Kidney epithelial cell (primary cell): ENCODE results near the gene CNNM3. TPM values are rescaled to one million over a fixed set of nuclear protein-coding genes. Genes with fewer than 3 reads are reported as not detected.
"Not testable (repeated sequence)": the region's sequence is repeated elsewhere in the genome, so short reads cannot be mapped to it uniquely, and the experiment has no call there.

Experiments
- DNase-seq: peaks from one replicate; pipeline ENCODE4 v3.0.0-alpha.2; 2010; ENCODE audit warnings: low read depth
- H3K27me3 ChIP-seq: 2 replicates; pipeline ENCODE4 v1.6.0; 2011; ENCODE audit warnings: low read length; ENCODE audit not compliant: control insufficient read depth, insufficient read depth
- H3K36me3 ChIP-seq: 2 replicates; pipeline ENCODE4 v1.5.1; 2011; ENCODE audit warnings: low read length; ENCODE audit not compliant: control insufficient read depth, insufficient read depth
- H3K4me3 ChIP-seq: 2 replicates; pipeline ENCODE4 v1.5.1; 2011; ENCODE audit warnings: low read depth, mild to moderate bottlenecking, control low read depth, low read length
- total RNA-seq: library from RNA; depleted of rRNA; stranded (reverse); fragments of >200 nt; gene quantifications from 2 replicates; pipeline ENCODE4 v1.2.3, GENCODE V29; 2015
- TF ChIP-seq, protein P1 (sequence below): IDR thresholded peaks from 2 replicates; pipeline ENCODE4 v1.5.1; 2011; ENCODE audit warnings: mild to moderate bottlenecking, moderate library complexity, low read length, control low read depth, inconsistent platforms; ENCODE audit not compliant: insufficient read depth, poor library complexity, severe bottlenecking

The CNNM3 gene
- total RNA-seq, 1 donor from 2014 or later: 9.2 TPM

DNA sequence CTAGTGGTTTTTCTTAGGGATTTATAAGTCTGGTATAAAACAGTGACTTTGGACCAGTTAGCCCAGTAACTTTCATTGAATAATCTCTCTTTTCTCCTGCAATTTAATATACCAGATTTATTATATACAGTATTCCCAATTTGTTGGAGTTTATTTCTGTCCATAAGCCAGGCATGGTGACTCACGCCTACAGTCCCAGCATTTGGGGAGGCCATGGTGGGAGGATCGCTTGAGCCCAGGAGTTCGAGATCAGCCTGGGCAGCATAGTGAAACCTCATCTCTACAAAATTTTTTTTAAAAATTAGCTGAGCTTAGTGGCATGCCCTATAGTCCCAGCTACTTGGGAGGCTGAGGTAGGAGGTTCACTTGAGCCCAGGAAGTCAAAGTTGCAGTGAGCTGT is 28.7 kb upstream of the CNNM3 start:
- H3K27me3 ChIP-seq: no peaks in the 10 kb centered on the region
- no peaks in the 10 kb centered on the region for H3K36me3 ChIP-seq
- no peak for DNase-seq
- no peak overlapping the region for H3K4me3 ChIP-seq
- TF ChIP-seq, protein P1, sequence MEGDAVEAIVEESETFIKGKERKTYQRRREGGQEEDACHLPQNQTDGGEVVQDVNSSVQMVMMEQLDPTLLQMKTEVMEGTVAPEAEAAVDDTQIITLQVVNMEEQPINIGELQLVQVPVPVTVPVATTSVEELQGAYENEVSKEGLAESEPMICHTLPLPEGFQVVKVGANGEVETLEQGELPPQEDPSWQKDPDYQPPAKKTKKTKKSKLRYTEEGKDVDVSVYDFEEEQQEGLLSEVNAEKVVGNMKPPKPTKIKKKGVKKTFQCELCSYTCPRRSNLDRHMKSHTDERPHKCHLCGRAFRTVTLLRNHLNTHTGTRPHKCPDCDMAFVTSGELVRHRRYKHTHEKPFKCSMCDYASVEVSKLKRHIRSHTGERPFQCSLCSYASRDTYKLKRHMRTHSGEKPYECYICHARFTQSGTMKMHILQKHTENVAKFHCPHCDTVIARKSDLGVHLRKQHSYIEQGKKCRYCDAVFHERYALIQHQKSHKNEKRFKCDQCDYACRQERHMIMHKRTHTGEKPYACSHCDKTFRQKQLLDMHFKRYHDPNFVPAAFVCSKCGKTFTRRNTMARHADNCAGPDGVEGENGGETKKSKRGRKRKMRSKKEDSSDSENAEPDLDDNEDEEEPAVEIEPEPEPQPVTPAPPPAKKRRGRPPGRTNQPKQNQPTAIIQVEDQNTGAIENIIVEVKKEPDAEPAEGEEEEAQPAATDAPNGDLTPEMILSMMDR: no peak

DNA sequence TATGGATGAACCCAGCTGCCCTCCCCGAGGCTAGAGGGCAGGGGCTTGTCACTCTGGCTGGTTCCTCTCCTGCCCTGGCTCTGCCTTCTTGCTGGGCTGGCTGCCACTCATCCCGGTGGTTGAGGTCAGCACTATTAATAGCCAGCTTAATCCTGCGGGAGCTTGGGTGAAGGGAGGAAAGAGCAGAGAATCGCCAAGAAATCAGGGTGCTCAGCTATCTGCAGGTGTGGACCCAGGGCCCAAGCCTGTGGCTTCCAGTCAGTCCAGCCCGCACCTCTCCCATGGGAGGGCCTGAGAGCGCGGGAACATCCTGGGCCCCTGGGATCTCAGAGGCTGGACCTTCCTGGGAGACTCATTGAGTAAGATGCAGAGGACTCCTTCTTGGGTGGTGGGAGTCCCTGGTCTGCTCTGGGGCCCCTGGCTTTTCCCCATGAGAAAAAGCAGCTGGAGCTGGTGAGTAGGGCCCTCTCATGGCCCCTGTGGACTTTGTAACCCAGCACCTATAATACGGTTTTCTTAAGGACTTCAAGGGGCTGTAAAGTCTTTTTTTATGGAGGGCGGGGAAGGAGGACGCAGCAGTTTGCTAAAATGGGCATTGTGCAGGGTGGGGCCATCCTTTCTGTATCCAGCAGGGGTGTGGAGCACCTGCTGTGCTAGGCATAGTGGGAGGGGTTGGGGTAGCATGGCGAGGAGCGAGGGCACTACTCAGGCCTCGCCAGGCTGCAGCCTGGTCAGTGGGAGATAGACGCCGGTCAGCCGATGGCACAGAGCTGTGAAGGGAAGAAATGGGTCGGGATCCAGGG is 27.4 kb upstream of the CNNM3 start:
- Histone ChIP-seq H3K27me3 (no peaks in the 10 kb centered on the region), H3K4me3 (no peak overlapping the region), H3K36me3 (no peaks in the 10 kb centered on the region)
- TF ChIP-seq, protein P1: no peak
- DNase-seq: no peak

DNA sequence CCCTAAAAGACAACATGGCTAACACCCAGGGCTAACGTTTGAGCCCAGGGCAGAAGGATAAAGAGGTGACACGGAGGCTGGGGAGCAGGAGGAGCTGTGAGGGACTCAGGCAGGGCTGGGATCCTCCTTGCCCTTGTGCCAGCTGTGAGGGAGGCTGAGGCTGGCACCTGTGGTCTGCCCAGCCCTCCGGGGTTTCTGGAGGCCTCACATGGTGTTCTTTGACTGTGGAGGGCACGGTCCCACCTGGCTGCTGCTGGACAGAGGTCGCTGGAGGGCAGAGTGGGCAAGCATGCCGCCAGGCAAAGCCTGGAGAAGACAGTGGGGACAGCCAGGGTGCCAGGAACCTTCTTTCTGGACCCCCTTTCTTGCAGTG is 26.8 kb upstream of the CNNM3 start:
- DNase-seq: no peak
- no peaks in the 10 kb centered on the region for H3K36me3 ChIP-seq
- no peaks in the 10 kb centered on the region for H3K27me3 ChIP-seq
- H3K4me3 ChIP-seq: no peak overlapping the region
- TF ChIP-seq, protein P1: no peak

DNA sequence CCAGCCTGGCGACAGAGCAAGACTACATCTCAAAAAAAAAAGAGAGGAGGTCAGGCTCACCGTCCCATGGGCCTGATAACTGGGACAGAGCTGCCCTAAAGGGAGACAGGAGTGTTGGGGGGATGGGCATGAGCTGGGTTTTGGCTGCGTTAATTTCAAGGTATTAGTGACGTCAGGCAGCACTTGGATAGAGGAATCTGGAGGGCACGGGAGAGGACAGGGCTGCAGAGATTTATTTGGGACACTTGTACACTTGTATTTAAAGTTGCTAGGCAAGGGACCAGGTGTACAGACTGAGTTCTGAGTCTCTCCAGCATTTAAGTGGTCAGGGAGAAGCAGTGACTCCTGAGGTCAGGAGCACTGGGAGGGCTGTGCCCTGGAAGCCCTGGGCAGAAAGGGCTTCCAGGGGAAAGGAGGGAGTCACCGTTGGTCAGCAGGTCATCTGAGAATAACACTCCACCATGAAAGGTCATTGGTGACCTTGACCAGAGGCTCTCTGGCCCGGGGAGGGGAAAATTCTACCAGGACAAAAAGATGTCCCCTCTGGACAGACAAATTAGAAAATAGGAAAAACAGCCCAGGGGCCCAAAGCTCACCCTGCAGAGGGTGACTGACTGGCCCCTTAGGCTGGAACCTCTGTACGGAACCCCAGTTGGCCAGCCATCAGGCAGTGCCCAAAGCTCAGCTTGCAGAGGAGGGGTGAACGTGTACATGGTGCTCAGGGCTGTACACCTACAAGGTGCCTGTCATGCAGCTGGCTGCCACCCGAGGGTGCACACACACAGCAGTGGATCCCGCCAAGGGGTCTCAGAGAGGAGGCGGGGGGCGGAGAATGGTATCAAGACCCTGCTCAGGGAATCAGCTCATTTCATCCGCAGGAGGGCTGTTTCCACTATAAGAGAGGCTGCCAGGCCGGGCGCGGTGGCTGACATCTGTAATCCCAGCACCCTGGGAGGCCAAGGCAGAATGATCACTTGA is 23.0 kb upstream of the CNNM3 start:
- no peaks in the 10 kb centered on the region for H3K36me3 ChIP-seq
- H3K4me3 ChIP-seq: no peak overlapping the region
- H3K27me3 ChIP-seq: no peaks in the 10 kb centered on the region
- DNase-seq: no peak
- TF ChIP-seq, protein P1: no peak

DNA sequence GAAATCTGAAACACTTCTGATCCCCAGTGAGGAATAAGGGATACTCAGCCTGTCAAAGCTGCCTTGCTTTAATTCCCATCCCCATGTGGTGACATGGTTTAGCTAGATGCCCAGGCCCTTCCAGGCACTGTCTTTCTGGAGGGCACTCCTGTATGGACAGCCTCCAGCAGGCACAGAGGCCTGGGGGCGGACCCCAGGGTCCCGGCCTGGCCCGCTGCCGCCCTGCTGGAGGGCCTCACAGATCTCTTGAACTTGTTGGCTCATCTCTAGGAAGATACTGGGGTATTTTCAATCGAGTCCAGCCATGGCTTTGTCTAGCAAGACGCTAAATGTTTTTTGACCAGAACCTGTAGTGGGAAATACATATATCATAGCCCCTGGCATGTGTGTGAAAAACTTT is 21.0 kb upstream of the CNNM3 start:
- Histone ChIP-seq H3K36me3 (no peaks in the 10 kb centered on the region), H3K4me3 (no peak overlapping the region), H3K27me3 (no peaks in the 10 kb centered on the region)
- TF ChIP-seq, protein P1: no peak
- no peak for DNase-seq

DNA sequence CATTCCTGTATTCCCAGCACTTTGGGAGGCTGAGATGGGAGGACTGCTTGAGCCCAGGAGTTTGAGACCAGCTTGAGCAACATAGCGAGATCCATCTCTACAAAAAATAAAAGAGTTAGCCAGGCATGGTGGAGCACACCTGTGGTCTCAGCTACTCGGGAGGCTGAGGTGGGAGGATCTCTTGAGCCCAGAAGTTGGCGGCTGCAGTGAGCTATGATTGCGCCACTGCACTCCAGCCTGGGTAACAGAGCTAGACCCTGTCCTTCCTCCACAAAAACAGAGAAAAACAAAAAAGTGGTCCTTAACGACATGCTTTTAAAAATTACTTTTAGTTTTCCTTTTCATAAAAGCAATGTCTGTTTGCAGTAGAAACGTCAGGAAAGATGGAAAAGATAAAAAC is 19.6 kb upstream of the CNNM3 start:
- H3K27me3 ChIP-seq, DNase-seq, H3K4me3 ChIP-seq, H3K36me3 ChIP-seq: not testable (repeated sequence)
